HG03066 (cell line): ENCODE data around the gene ATF7IP.

ENCODE experiments used
- ATAC-seq: cut with Tn5 transposase; IDR thresholded peaks from one replicate; pipeline ENCODE4 v1.9.1; 2021; ENCODE audit warnings: low read depth; ENCODE audit not compliant: unreplicated experiment

The ATF7IP gene

DNA sequence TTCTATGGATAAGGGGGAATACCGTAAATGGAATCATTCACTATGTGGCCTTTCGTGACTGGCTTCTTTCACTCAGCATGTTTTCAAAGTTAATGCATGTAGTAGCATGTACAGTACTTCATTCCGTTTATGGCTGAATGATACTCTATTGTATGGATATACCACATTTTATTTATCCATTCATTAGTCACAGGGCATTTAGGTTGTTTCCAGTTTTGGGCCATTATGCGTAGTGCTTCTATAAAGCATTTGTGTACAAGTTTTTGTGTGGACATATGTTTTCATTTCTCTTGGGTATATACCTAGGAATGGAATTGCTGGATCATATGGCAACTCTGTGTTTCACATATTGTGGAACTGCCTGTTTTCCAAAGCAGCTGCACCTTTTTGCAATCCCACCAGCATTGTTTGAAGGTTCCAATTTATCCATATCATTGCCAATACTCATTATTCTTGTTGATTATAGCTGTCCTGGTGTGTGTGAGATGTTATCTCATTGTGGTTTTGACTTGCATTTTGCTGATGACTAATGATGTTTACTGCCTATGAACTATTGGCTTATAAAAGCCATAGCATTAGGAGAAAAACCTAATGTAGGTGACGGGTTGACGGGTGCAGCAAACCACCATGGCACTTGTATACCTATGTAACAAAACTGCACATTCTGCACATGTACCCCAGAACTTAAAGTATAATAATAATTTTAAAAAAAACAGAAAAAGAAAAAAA is 45.5 kb downstream of the ATF7IP start:
- no peak for ATAC-seq

DNA sequence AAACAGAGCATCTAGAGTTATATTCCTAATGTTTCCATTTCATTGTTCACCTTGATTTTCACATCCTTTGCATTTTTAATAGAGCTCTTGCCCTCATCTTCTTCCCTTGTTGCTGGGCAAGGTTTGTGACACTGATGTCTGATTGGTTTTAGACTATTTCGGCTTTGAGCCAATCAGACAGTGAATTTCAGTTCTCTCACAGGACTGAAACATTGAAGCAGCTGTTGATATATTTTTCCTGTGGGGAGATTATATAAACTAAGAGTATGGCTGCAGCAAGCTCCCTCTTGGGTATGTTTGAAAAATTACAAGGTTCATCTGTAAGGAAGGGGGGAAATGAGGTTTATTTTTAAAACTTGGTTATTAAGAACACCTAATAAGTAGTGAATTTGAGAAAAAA is 51.2 kb downstream of the ATF7IP start:
- ATAC-seq = no peak

DNA sequence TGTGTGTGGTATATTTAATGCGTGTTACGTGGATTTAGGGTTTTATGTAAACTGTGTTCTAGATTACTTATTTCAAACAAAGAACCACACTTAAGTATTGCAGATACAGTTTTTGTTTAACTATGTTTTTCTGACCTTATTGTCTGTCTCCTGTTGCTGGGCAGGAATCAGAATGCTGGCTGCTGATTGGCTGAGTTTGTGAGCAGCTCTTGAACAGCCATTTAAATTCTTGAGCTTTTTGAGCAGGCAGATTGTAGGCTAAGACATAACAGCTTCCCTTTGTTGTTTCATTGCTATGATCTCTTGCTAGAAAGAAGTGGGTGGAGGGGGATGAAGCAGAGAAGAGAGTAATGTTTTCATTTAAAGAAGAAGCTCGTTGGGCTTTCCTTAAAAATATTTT is 52.2 kb downstream of the ATF7IP start:
- ATAC-seq = no peak

GRCh38 chr12:14418451-14418890 is 53.0 kb downstream of the ATF7IP start:
- ATAC-seq = no peak

DNA sequence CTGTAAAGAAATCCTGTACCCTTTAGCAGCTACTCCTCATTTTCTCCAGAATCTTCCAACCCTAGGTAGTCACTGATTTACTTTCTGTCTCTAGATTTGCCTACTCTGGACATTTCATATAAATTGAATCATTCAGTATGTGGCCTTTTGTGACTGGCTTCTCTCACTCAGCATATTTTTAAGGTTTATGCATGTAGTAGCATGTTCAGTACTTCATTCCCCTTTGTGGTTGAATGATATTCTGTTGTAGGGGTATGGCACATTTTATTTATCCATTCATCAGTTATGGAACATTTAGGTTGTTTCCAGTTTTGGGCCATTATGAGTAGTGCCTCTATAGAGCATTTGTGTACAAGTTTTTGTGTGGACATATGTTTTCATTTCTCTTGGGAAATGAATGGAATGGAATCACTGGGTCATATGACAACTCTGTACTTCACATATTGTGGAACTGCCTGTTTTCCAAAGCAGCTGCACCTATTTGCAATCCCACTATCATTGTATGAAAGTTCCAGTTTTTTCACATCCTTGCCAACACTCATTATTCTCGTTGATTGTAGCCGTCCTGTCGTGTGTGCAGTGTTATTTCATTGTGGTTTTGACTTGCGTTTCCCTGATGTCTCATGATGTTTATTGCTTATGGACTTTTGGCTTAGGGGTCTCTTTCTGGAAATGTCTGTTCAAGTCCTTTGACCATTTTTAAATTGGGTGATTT is 57.2 kb downstream of the ATF7IP start:
- no peak for ATAC-seq

DNA sequence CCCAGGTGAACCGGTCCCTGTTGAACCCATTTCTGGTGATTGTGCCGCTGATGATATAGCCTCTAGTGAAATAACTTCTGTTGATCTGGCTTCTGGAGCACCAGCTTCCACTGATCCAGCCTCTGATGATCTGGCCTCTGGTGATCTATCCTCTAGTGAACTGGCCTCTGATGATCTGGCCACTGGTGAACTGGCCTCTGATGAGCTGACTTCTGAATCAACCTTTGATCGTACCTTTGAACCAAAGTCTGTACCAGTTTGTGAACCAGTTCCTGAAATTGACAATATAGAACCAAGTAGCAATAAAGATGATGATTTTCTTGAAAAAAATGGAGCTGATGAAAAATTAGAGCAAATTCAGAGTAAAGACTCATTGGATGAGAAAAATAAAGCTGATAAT is 59.1 kb downstream of the ATF7IP start:
- no peak for ATAC-seq

DNA sequence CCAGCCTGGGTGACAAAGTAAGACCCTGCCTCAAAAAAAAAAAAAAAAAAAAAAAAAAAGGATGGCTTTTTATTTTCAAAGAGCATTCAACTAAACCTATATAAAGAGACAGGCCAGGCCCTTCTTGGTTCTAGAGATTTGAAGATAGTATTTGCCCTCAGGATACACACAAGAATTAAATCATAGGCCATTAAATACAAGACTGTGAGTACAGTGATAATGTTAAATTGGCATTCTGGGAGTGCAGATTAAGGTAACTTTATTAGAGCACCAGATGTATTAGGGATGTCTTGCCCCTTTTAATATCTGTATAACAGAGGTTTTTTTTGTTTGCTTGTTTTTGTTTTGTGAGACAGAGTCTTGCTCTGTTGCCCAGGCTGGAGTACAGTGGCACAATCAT is 61.3 kb downstream of the ATF7IP start:
- ATAC-seq = no peak

DNA sequence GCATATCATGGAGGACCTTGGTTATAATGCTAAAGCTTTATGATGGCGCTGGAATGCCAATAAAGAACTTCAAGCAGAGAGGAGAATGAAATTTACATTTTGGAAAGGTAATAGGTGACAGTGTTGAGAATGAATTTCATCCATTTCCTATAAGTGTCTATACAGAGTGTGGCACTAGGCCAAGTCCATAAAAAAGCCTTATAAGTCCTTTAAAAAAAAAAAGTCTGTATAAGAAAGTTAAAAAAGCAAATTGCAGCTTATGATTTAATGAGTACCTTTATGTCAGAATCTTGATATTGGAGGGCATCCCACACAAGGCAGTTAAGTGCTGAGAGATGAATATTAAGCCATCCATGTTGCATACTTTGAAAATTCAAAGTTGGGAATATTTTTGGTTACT is 62.4 kb downstream of the ATF7IP start:
- ATAC-seq = no peak

- ATAC-seq = no peak
These were observed 65.0 kb downstream of the ATF7IP start for GRCh38 chr12:14430394-14430986.

DNA sequence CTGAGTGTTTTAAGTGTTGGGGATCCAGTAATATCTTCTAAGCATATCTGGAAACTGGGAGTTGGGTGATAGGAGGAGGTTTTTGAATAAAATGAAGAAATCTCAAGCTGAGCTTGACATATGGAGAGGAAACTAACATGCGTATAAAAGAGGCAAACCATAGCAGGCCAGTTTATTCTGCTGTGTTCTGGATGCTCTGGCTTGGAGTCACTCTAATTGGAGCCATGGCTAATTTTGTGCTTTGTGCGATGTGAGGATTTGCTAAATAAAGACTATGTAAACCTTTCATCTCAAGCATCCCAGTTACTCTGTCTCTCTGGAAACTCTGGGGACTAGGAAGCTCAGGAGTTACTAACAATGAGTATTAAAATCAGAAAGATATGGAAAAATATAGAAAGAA is 66.5 kb downstream of the ATF7IP start:
- ATAC-seq = no peak

DNA sequence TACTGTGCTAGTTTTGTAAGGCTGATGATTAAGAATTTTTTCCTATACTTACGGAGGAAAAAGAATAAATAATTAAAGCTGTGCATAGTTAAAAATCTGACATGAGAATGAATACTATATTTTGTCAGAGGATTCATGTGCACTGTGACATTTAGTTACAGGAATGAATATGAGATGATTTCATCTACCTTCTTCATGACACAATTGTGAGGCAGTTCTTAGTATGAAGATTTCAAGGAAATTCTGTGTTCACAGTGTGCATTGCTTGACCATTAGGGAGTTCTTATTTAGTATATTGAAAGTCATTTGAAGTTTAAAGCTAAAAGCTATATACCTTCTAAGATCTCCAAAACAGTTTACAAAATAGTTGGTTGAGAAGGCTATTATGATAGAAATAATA is 70.1 kb downstream of the ATF7IP start:
- no peak for ATAC-seq

GRCh38 chr12:14442221-14442881 is 76.9 kb downstream of the ATF7IP start:
- no peak for ATAC-seq

DNA sequence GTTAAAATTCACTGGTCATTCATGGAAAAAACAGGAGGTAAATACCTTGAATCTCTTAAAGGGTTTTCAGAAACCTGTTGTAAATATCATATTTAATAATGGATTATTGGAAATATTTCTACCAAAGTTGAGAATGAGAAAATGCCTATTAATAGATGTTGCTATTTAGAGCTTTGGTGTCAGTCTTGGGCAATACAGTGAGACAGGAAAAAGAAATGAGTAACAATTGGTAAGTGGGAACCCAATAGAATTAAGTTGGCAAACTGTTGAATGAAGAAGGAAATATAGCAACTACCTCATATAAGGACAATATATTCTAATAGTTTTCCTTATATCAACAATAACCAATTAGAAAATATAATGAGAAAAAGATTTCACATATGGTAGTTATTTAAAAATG is 78.0 kb downstream of the ATF7IP start:
- ATAC-seq = no peak

- ATAC-seq = no peak
These were observed 85.0 kb downstream of the ATF7IP start for GRCh38 chr12:14450479-14450878.

DNA sequence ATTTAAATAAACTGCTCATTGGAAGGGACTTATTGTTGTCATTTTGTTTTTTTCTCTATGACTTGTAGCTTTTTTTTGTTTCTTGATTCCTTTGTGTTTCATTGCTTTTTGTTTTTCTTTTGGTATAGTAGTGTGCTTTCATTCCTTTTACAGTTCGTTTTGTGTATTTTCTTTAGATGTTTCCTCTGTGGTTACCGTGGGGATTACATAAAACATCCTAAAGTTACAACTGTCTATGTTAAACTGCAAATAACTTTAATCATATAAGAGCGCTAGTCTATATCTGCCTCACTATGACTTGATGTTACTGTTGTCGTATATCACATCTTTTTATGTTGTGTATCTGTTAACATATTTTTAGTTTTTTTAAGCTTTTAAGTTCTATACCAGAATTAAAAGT is 86.9 kb downstream of the ATF7IP start:
- no peak for ATAC-seq

- no peak for ATAC-seq
These were observed 87.4 kb downstream of the ATF7IP start for GRCh38 chr12:14452865-14453264.

DNA sequence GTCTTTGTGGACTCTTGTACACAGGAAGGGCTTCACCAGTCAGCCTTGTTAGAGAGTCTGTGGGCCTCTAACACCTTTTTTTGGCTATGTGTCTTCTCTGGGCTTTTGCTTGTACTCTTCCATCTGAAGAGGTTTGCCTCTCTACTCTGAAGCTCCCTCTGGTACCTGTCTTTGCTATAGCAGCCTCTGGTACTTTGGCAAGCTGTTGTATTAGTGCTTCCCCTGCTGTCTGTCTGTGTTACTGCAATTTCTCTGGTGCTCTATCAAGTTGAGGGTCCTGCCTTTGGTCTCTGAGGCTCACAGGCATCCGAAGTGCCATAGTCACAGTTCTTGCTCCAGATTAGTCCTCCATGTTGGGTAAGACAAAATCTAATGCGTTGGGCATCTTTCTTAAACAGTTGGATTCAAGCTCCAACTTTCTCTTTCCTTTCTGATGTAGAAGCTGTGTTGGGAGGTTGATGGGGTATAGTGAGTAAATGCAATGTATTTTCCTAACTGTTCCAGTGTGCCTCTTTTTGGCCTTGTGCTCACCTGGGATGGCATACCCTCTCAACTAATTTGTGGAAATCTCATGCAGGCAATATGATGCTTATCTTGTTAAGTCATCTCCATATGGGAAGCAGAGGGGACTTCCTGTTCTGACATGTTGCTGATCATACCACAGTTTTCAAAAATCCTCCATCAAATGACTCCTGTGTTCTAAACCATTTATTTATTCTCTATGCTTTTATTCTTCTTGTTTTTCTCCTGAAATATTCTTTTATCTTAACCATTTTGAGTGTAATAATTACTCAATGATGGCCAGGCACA is 88.8 kb downstream of the ATF7IP start:
- no peak for ATAC-seq

GRCh38 chr12:14460212-14460841 is 94.8 kb downstream of the ATF7IP start:
- ATAC-seq = no peak

- no peak for ATAC-seq
These were observed 106.0 kb downstream of the ATF7IP start for GRCh38 chr12:14471497-14471896.

DNA sequence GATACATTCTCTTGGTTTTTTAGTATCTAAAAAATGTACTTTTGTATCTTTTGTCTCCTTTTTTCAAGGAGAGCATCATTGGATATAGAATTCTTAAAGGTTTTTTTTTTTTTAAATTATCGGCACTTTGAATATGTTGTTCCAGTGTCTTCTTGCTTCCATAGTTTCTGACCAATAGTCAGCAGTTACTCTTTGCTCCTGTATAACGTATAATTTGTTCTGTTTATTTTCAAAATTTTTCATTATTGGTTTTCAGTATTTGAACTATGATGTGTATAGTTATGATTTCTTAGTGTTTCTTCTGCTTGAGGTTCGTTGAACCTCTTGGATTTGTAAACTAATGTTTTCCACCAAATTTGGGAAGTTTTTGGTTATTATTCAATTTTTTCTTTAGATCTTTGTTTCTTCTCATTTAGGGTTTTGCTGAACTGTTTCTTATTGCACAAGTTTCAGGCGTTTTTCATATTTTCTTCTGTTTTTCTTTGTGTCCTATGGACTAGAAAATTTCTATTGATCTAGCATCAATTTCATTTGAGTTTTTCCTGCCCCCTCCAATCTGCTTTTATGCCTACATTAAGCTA is 108.3 kb downstream of the ATF7IP start:
- ATAC-seq = no peak
